ENCODE measurements around the gene SRP14.
A peak's percentile ranks its signal among the peaks of the same experiment; 100 is the strongest.

SRP14 gene

DNA sequence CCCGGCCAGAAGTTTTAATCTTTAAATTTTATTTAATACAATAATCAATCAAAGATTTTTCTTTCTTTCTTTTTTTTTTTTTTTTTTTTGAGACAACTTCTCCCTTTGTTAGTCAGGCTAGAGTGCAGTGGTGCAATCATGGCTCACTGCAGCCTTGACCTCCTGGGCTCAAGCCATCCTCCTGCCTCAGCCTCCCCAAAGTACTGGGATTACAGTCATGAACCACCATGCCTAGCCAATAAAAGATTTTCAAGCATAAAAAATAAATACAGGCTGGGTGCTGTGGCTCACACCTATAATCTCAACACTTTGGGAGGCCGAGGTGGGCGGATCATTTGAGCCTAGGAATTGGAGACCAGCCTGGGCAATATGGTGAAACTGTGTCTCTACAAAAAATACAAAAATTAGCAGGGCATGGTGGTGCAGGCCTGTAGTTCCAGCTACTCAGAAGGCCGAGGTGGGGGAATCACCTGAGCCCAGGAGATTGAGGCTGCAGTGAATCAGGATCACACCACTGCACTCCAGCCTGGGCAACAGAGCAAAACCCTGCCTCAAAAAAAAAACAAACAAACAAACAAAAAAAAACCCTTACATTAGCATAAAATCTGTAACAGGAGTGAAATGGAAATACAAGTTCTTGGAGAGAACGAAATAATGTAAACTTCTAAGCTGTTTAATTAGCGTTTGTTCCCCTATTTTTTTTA, 29.1 kb upstream of the SRP14 start:
- ATAC-seq, result no peak
- no peak for DNase-seq

DNA sequence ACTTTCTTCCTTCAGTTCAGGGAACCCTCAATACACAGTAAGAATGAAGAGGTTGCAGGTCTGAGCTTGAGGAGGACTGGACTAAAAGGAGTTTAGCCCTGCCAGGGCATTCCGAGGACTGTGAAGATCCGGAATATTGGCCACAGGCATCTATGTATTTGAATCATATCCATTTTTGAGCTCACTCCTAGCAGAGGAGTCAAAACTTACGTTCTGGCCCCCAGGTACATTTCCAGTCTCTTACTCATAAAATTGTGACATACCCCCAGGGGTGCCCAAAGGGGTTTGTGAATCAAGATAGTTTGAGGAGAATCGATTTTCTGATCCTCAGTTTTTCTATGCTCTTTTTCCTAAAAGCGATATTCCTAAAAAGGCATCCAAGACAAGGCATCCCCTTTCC, 27.6 kb upstream of the SRP14 start:
- DNase-seq (no peak), ATAC-seq (no peak)

DNA sequence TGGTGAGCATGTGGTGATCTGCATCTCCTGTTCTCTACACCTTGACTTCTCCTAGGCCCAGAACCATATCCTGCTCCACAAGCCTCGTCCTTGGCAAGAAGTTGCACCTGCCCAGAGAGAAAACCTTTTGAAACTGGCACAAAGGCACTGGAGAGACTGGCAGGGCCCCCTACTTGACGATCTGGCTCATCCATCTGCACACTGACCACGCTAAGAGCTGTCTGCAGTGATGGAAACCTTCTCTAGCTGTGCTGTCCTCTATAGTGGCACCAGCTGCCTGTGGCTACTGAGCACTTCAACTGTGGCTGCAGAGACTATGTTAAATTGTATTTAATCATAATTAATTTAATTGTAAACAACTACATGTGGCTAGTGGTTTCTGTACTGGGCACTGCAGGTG, 26.2 kb upstream of the SRP14 start:
- ATAC-seq (no peak), DNase-seq (no peak)

DNA sequence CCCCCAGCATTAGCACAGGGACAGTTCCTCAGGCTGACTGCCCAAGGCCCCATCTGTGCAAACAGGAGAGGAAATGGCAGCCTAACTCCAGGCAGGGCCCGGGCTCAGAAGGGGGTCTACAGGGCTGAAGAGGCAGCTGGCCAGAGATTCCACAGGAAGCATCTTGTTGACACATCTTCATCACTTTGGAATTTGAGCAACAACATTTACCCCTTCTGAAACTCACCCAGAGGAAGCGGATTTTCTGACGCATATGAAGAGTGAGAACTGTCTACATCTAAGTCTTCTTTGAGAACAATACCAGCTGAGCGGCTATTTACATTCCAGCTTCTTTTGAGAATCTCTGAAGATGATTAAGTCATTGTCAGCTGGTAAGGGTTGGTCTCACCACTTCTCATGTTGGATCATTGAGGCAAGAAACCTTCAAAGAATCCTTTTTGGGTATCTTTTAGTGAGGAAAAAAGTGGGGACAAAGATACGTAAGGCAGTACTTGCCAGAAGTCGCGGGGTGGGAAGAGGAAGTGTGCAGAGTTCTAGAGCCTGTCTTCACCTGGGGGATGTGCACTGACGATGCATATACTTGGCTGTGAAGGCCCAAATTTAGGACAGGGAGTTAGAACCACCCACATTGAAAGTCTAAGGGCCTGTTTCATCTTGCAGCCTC, 25.4 kb upstream of the SRP14 start:
- DNase-seq (no peak), ATAC-seq (peak; percentile 51)

DNA sequence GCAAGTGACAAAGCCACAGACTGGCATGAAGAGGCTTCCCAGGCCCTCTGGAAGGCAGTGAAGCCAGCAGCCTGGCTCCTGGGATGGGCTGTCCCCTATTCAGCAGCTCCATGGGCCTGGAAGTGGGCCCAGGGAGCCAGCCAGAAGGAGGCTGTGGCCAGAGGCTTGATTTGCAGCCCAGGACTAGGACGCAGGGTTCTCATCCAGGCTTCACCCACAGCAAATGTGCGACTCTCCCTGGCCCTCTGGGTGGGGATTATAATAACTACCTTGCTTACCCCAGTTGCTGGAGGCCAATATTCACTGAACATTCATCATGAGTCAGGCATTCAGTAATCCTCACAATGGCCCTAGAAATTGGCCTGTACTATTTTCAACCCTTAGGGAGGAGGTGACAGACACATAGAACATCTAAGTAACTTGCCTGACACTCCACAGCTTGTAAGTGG, 24.6 kb upstream of the SRP14 start:
- no peak for DNase-seq
- no peak for ATAC-seq

DNA sequence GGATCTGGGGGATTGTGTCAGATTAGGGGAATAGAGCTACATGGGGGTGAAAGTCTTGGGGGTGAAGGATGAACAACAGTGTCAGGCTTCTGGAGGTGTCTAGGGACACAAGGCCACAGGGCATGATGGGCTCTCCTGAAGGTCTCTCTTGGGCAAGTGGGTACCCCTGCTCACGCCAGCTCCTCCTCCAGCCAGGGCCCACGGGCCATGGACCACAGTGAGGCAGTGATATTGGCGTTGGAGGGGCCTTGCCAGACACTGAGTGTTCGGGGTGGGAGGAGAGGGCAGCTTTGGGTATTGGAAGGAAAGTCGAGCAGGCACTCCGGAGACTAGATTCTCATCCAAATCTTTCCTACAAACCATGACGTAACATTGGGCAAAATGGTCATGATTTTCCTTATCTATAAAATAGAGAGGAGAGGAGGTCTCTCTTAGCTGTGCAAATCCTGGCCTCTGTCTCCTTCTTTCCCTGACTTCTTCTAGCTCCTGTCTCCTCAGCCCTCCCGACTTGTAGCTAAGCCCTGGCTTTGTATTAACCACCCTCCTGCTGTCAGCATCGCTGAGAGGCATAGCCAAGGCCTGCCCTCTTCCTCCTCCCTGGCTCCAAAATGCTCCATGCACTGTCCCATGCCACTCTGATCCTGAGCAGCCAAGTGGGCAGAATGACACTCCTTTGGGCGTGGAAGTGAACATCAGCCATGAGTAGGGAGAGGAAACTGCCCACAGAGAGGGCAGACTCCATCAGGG, 24.0 kb upstream of the SRP14 start:
- DNase-seq, result no peak
- no peak for ATAC-seq

DNA sequence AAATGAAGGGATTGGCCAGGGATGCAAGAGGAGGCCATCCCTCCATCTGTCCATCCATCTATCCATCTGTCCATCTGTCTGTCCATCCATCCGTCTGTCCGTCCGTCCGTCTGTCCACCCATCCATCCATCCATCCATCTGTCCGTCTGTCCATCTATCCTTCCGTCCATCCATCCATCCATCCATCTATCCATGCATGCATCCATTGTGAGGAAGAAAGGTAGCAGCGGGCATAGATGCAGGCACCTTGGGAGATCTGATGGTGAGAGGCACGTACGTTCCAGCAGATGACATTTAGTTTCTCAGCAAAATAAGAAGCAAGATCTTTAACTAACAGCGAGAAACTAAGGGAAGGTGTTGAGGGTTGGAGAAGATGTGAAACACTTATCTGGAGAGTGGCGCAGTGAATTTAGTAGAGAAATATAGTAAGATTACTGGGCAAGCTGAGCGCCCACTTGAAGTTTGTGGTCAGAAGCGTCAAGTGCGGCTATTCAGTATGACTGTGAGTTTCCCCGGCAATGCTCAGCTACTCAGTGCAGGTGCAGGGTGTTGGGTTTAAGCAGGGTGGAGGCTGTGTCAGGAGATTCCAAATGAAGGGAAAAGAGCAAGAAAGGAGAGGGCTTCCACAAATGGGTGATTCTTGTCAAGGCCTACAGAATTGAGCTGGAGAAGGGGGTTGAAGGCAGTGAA, 22.4 kb upstream of the SRP14 start:
- ATAC-seq, result peak; percentile 81
- no peak for DNase-seq

DNA sequence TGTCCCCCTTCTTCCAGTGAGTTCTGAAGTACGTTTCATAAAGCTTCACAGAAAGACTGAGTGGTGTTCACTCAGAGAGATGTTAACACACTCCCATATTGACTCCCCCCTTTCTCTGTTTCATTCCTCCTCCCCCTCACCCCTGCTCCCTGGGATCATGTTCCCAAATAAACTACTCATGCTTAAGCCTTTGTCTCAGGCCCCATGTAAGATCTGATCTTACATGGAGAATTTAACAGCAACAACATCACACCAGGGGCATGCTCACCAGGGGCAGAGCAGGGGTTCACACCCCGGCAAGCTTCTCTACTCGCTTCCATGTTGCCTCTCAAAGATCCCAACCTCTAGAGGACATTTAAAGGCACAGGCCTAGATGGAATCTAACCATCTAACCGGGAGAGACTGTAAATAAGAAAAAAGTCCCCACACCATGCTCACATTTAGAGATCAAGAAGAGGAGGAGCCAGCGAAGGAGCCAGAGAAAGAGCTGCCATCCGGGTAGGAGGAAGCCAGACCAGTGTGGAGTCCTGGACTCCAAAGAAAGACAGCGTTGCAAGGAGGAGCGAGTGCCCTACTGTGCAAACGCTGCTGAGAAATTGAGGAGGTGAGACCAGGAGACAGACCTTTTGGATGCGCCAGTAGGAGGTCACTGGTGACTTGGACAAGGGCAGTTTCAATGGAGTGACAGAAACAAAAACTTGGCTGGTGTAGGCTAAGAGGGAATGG, 21.4 kb upstream of the SRP14 start:
- ATAC-seq (no peak), DNase-seq (peak; percentile 2)

DNA sequence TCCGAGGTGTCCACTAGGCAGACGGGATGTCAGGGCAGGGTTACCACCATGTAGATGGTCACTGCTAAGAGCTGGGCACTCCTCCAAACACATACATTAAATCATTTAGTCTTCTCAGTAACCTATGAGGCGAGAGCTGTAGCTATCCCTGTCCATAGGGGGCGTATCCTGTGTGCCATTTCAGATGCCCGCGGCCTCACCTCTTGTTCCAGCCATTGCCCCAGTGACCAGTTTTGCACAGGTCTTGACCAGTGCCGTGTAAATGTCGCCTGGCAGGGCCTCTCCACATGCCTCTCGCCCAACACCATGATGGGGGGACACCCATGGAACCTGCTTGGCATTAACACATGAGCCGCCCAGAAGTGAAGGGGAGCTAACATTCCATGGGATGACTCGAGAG, 20.8 kb upstream of the SRP14 start:
- ATAC-seq, result no peak
- peak; percentile 2 for DNase-seq

DNA sequence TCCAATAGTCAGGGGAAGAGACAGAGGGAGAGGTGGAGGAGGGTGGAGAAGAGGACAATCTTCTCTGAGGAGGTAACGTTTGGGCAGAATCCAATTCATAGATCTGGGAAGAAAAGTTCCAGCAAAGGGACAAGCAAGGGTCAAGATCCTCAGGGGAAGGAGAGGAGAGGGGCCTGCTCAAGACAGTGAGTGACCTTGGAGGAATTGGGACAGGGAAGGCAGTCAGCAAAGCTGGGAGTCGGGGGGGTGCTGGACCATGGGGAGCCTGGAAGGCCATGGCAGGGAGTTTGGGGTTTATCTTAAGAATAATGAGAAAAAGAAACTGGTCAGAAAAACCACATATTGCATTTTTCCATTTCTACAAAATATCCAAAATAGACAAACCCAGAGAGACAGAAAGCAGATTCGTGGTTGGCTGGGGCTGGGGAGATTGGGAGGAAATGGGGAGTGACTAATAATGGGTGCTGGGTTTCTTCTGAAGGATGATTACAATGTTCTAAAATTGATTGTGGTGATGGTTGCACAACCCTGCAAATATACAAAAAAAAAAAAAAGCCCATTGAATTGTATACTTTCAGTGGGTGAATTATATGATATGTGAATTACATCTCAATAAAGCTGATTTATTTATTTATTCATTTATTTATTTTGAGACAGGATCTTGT, 19.6 kb upstream of the SRP14 start:
- no peak for DNase-seq
- peak; percentile 24 for ATAC-seq

DNA sequence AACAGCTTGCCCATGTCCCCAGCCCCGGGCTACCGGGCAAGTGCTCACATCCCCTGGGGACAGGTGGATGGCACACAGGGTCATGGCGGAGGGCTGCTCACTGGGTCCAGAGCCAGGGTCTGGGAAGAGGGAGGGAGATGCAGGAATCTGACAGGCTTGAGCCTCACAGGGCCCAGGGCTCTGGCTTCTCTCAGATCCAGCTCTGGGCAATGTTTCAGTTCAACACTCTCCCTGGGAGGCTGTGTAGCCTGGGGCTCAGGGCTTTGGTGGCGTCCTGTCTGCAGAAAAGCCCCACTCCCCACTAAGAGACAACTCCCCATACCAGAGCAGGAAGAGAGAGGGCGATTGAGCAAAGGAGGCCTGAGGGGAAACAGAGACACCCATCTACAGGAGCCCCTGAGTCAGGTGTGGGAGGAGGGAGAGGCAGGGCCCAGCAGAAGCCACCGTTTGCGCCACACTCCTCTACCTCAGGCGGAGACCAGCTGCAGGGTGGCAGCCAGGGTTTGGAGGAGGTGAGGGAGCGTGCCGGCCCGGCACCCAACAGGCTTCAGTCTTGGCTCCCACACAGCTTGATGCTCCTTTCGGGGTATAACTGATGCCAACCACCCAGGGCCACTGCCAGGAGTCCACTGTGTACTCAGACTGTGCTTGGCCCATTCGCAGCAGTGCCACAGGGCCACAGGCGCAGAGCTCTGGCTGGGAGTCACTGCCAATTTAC, 16.8 kb upstream of the SRP14 start:
- peak; percentile 30 for ATAC-seq

DNA sequence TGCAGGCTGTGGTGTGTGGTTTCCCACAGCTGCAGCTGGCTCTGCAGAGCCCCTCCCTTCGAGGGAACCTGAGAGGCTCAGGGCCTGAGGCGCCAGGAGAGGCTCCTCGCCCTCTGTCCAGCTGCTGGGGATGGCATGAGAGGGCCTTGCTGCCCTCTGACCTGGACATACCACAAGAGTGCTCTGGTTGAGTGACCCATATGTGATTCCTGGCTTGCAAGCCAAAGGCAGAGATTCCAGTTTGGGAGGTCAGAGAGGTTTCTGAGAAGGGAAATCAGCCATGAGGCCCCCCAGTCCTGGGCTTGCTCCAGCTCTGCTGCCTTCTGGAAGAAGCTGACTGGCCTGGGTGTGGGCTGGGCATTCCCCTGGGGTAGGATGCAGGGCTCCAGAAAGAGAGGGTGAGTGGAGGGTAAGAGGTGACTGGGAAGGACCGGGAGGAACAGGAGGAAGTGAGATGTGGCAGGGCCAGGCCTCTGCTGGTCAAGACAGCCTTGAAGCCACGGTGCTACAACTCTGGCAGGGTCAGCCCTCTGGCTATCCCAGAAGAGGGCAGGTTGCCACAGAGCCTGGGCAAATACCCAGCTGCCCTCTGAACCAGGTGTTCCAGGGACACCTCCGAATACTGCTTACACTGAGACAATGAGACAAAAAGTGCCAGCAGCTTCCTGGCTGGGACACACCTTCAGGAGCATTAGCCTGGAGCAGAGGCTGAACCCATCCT, 16.0 kb upstream of the SRP14 start:
- DNase-seq (peak; percentile 53), ATAC-seq (peak; percentile 7)

More for the DNA sequence above, 16.8 kb upstream of the SRP14 start:
- DNase-seq, result no peak

DNA sequence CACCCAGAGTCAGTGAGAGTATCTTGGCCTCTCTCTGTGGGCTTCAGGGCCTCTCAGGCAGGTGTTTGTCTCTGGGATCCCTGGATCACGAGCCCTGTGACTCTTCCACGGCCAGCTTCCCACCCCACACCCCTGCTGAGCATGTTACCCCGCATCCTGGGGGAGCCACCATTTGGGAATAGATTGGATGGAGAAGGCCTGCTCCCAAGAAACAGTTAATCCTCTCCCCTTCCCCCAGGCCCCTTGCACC, 15.5 kb upstream of the SRP14 start:
- ATAC-seq (no peak), DNase-seq (no peak)

DNA sequence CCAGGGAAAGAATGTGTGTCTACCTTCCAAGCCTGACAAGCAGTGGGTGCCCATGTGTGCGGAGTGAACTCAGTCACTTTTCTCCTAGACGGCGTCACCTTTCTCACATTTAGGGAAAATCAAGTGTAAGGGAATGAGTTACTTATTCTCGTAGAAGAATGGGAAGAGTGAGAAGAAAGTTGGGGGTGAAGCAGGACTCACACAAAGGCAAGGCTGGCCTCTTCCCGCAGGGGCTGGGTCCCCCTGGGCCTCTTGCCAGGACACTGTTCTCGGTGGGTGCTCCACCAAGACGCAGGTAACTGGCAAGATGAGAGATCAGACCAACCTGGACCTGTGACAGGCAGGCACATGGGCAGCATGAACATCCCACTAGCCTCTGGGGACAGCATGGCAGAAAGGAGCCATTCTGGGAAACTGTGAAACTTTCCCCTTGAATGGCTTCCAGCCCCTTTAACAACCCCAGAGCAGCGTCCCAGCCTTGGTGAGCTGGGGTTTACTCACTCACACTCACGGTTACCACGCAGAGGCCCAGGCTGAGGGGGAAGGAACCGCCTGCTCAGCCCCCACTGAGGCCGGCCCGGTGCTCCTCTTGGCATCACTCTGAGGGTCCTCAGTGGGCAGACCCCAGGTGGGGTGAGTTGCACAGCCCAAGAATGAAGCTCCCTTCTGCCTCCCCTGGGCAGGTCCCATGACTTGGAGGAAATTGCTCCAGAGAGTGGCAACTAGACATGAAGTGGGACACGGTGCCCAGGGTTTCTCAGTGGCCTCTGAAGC, 15.0 kb upstream of the SRP14 start:
- peak; percentile 68 for DNase-seq
- peak; percentile 79 for ATAC-seq

DNA sequence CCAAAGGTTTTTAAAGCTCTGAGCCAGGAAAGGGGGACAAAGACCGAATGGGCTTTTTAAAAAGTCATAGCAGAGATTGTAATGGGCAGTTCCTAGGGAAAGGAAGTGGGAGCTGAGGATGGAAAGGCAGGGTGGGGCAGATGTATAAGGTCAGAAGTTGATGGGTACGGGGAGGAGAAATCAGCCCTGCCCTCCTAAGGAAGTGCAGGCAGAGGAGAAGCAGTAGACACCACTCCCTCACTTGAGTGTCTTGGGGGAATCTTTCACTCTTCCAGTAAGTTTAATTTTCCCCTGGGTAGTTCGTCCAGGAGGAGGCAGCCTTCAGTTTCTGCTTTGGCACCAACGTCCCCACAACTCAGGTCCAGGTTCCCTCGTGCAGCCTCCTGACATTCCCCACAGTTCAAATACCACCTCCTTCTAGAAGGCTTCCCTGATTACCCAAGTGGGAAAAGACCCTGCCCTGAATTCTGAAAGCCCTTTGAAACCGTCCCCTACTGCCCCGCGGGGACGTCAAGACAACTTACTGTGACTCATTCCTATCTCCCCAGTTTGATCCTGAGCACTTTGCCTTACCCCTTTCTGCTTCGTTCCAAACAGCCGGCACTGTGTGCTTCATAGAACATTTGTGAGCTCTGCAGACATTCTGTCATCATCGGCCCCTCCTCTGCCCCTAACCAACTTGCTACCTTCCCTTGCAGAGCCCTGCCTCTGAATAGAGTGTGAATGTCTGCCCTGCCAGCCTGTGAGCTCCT, 14.3 kb upstream of the SRP14 start:
- ATAC-seq, result no peak
- DNase-seq, result no peak

DNA sequence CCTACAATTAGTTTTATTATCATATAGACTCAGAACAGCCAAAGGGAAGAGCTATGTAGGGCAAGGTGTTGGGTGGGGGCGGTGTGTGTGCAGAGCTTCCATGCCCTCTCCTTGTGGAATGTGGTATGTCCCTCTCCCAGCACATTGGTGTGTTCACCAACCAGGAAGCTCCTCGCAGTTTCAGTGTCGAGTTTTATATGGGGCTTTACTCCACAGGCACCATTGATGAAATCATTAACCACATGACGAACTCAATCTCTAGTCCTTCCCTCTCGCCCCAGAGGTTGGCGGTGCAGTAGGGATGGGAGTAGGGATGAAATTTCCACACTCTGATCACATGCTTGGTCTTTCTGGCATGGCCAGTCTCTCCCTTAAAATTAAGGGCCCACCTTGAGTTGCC, 13.6 kb upstream of the SRP14 start:
- no peak for ATAC-seq
- no peak for DNase-seq

DNA sequence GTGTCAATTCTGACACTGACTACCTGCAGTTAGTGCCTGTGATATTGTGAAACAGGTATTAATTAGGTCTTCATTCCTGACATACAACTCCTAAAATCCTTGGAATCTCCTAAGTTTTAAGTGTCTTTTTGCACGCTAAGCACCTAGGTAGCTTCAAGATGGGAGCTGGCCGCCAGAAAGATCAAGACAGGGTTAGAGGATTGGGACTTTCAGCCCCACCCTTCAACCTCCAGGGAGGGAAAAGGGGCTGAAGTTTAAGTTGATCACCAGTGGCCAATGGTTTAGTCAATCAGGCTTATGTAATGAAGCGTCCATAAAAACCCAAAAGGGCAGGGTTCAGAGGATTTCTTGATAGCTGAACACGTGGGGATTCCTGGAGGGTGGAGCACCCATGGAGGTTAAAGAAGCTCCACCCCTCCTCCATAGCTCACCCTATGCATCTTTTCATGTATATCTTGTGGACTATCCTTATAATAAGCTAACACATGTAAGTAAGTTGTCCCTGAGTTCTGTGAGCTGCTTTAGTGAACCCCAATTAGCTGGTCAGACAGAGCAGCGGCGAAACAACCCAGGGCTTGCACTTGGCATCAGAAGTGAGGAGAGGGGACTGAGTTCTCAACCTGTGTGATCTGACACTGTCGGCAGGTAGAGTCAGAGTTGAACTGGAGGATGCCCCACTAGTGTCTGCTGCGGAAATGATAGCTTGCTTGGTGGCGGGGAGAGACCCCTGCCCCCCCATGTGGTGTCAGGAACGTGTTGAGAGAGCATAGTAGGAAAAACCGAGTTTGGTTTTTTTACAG, 12.8 kb upstream of the SRP14 start:
- ATAC-seq (no peak), DNase-seq (no peak)
